ENCODE data around the gene SIPA1L3. TPM values are rescaled to one million over a fixed set of nuclear protein-coding genes. Genes with fewer than 3 reads are reported as not detected.

SIPA1L3 gene
- total and polyA plus RNA-seq, 2 of the 13 experiments (the other 11 are each of a cell fraction or from before 2014, with no cell fraction given), result 5.5 to 7.7 TPM

- TF ChIP-seq NFIB (CRISPR knock-in tag; IDR thresholded peaks at IDR 0.05; ENCODE audit: borderline replicate concordance) (no peak), STAG1 (CRISPR knock-in tag; IDR thresholded peaks at IDR 0.05) (peak; percentile 44)
Observed at GRCh38 chr19:37987356-37988332, 80.6 kb downstream of the SIPA1L3 start (continued).

- no TSS peak for BruUV-seq (replicated peaks)
- ATAC-seq (peak; percentile 60), DNase-seq (ENCODE audit: low spot score) (no peak), FAIRE-seq (no peak)
- WGBS (ENCODE audit: low lambda C conversion rate), result 46% methylated on average over 13 of the region's 13 CpGs
- in situ Hi-C loops (cut with HindIII; ENCODE audit: extremely low pct_ligation_motif_present, low pct_unique_long_range_greater_than_20kb), result loop anchor here (5.0 kb wide), 1 partner anchor 87 kb away; no protein-coding TSS in a partner anchor
- Histone ChIP-seq H3K27me3 (ENCODE audit: control insufficient read depth in 1 of 2, insufficient read depth in 2 of 2, low read length in 2 of 2) (no peaks in the 10 kb centered on the region), H3K9me3 (ENCODE audit: low read length) (no peaks in the 10 kb centered on the region), H3K36me3 (replicated peaks in 1 of 2; ENCODE audit: control insufficient read depth in 1 of 2, insufficient read depth in 2 of 2, low read length in 2 of 2) (no peaks in the 10 kb centered on the region; a peak in 1 of 5 replicates), H3K79me2 (ENCODE audit: insufficient read depth, low read length) (peaks cover 6% of the 10 kb centered on the region), H3K27ac (ENCODE audit: extremely low read length, insufficient read depth, low read length) (peak overlapping the region; percentile 35), H4K20me1 (ENCODE audit: insufficient read depth, low read length) (no peaks in the 10 kb centered on the region), H3K4me3 (replicated peaks in 1 of 3; ENCODE audit: insufficient read depth in 1 of 3, low read depth in 2 of 3, low read length in 3 of 3) (no peak overlapping the region), H3K9ac (ENCODE audit: insufficient read depth, low read depth, low read length) (0 out of 2 replicates have a peak overlapping the region, but pooled peaks have one; percentile 10), H3K4me1 (ENCODE audit: insufficient read depth, low read length) (peaks cover 38% of the 10 kb centered on the region), H2AFZ (ENCODE audit: low read length) (no peak overlapping the region), H3K4me2 (ENCODE audit: low read depth, low read length) (peak overlapping the region; percentile 45)
- CTCF ChIA-PET (ENCODE audit: low intra/inter-chr PET ratio, low total read pairs), result no interaction called here
- intact Hi-C loops (cut with micrococcal nuclease; ENCODE audit: unreplicated experiment), result no loop called here
- POLR2A ChIA-PET, result interaction anchor here (0.7 kb wide), 1 partner anchor 35 kb away, joined by 3 read pairs; no protein-coding TSS in a partner anchor
- TF ChIP-seq SMAD9 (CRISPR knock-in tag; IDR thresholded peaks at IDR 0.05), result no peak
- peak; percentile 51; the same call in 1 of the 2 replicates for TF ChIP-seq MAX (IDR thresholded peaks at IDR 0.05)
- no peak for TF ChIP-seq ZNF296 (CRISPR knock-in tag; conservative IDR thresholded peaks at IDR 0.05)
- no peak for TF ChIP-seq ZNF136 (CRISPR knock-in tag; IDR thresholded peaks at IDR 0.05; ENCODE audit: low read depth)
- no peak for TF ChIP-seq ATF3 (CRISPR knock-in tag; IDR thresholded peaks at IDR 0.05)
- no peak for TF ChIP-seq U2AF1 (optimal IDR thresholded peaks at IDR 0.05; ENCODE audit: low read depth, low read length)
- no peak for TF ChIP-seq LBX2 (CRISPR knock-in tag; IDR thresholded peaks at IDR 0.05; ENCODE audit: borderline replicate concordance)
- TF ChIP-seq HDAC1 (CRISPR knock-in tag; IDR thresholded peaks at IDR 0.05), result no peak
- no peak for TF ChIP-seq SRY (CRISPR knock-in tag; IDR thresholded peaks at IDR 0.05)
- TF ChIP-seq BRCA1 (CRISPR knock-in tag; IDR thresholded peaks at IDR 0.05), result no peak
- TF ChIP-seq ZNF724P (CRISPR knock-in tag; IDR thresholded peaks at IDR 0.05; ENCODE audit: borderline replicate concordance), result no peak
- TF ChIP-seq TFDP1 (CRISPR knock-in tag; IDR thresholded peaks at IDR 0.05; ENCODE audit: borderline replicate concordance), result no peak
- TF ChIP-seq ELF1 (CRISPR knock-in tag; IDR thresholded peaks at IDR 0.05), result no peak
- TF ChIP-seq ZBTB42 (CRISPR knock-in tag; IDR thresholded peaks at IDR 0.05), result no peak
- no peak for TF ChIP-seq HOMEZ (CRISPR knock-in tag; IDR thresholded peaks at IDR 0.05; ENCODE audit: low read depth)
Observed at GRCh38 chr19:37988758-37989635, 82.0 kb downstream of the SIPA1L3 start.
